ENCODE data around the gene ABCB11. TPM values are rescaled to one million over a fixed set of nuclear protein-coding genes. Genes with fewer than 3 reads are reported as not detected.

ABCB11 gene
- total and polyA plus RNA-seq, 11 donors = 0.05 to 0.10 (median 0.09) TPM; not detected in 6

DNA sequence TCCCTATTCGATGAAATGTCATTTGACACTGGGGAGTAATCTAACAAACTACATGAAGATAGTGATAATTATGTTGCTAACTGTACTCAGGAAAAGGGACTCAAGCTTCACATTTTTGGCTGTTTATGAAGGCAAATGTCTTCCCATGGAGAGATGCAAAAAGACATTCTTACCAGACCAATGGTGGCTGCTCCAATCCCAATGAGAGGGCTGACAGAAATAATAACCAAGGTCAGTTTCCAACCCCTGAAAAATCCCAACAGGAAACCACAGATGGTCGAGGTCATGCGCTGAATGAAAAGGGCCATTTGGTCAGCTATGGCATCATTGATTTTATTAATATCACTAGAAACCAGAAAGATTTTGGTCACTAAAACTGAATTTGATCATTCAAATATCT lies 37.6 kb downstream of the ABCB11 start:
- no peak for DNase-seq
- Histone ChIP-seq H3K9me3 (no peaks in the 10 kb centered on the region), H3K27ac (no peak overlapping the region), H3K4me3 (no peak overlapping the region), H3K4me1 (peaks cover 0 to 25% (median 0%) of the 10 kb centered on the region in 12 donors), H3K36me3 (no peaks in the 10 kb centered on the region), H3K27me3 (no peaks in the 10 kb centered on the region)
- TF ChIP-seq, protein P1, sequence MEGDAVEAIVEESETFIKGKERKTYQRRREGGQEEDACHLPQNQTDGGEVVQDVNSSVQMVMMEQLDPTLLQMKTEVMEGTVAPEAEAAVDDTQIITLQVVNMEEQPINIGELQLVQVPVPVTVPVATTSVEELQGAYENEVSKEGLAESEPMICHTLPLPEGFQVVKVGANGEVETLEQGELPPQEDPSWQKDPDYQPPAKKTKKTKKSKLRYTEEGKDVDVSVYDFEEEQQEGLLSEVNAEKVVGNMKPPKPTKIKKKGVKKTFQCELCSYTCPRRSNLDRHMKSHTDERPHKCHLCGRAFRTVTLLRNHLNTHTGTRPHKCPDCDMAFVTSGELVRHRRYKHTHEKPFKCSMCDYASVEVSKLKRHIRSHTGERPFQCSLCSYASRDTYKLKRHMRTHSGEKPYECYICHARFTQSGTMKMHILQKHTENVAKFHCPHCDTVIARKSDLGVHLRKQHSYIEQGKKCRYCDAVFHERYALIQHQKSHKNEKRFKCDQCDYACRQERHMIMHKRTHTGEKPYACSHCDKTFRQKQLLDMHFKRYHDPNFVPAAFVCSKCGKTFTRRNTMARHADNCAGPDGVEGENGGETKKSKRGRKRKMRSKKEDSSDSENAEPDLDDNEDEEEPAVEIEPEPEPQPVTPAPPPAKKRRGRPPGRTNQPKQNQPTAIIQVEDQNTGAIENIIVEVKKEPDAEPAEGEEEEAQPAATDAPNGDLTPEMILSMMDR (IDR thresholded peaks at IDR 0.05) = no peak
- no peak for TF ChIP-seq POLR2A (IDR thresholded peaks at IDR 0.05)
- 69 to 83% (median 79%) methylated on average over 3 of the region's 3 CpGs for WGBS, 4 donors
- intact Hi-C loops (cut with DNase I) = no loop called here
- no peak for ATAC-seq

DNA sequence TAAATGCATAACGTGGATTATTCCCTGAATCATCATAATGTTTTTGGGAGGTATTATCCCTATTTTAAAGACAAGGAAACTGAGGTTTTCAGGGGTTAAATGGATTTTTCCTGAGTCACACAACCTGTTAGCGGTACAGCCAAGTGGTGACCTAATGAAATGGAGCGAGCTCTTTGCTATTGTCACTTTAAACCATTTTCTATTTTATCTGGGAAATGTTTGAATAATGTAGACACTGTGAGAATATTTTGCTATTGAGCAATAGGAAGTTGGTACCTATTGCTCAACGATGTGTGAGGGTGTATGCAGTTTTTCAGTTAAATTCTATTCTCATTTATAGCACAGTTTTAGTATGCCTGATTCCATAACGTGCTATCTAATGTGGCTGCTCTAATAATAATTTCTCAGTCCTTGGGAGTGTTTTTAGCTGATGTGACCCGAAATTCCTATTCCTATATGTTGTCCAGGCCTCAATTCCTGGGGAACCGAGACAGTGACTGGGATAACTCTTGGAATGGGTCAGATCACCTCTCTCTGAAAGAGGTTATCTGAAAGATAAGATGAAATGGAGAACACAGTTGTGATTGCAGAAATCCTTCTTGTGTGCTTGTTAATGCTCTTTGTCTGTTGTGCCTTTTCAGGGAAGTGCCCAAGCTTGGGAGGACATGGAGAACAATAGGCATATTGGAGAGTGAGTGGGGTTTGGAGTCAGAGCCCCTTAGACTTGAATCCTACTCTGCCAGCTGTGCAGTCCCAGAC lies 38.4 kb downstream of the ABCB11 start:
- Histone ChIP-seq H3K27me3 (no peaks in the 10 kb centered on the region), H3K36me3 (no peaks in the 10 kb centered on the region), H3K27ac (no peak overlapping the region), H3K4me1 (peaks cover 0 to 23% (median 0%) of the 10 kb centered on the region in 12 donors), H3K9me3 (no peaks in the 10 kb centered on the region), H3K4me3 (no peak overlapping the region)
- intact Hi-C loops (cut with DNase I) = no loop called here
- DNase-seq (no peak), ATAC-seq (no peak)
- WGBS, 4 donors = 65 to 76% (median 71%) methylated on average over 7 of the region's 7 CpGs
- no peak for TF ChIP-seq POLR2A (IDR thresholded peaks at IDR 0.05)

DNA sequence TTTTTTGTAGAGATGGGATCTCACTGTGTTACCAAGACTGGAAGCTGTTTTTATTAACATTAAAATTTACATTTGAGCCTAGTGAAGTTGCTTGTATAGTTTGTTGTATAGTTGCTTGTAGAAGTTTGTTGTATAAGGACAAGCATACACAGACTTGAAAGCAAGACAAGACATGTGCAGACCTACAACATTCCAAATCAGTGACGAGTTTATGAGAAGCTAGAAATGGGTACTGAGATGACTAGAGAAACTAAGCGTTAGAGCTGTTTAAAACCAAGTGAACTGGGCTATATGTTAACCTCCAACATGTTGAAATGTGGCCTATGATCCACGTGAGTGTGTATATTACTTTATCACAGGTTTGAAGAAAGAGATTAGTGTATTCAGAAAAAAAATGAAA lies 39.1 kb downstream of the ABCB11 start:
- DNase-seq (no peak), ATAC-seq (no peak)
- 79 to 81% (median 80%) methylated on average over 3 of the region's 3 CpGs for WGBS, 4 donors
- no peaks in the 10 kb centered on the region for H3K9me3 ChIP-seq
- no peak overlapping the region for H3K4me3 ChIP-seq
- peaks cover 0 to 16% (median 0%) of the 10 kb centered on the region in 12 donors for H3K4me1 ChIP-seq
- TF ChIP-seq, protein P1 (IDR thresholded peaks at IDR 0.05) = no peak
- no peak for TF ChIP-seq POLR2A (IDR thresholded peaks at IDR 0.05)
- intact Hi-C loops (cut with DNase I) = no loop called here
- no peaks in the 10 kb centered on the region for H3K27me3 ChIP-seq
- H3K36me3 ChIP-seq = no peaks in the 10 kb centered on the region
- no peak overlapping the region for H3K27ac ChIP-seq

DNA sequence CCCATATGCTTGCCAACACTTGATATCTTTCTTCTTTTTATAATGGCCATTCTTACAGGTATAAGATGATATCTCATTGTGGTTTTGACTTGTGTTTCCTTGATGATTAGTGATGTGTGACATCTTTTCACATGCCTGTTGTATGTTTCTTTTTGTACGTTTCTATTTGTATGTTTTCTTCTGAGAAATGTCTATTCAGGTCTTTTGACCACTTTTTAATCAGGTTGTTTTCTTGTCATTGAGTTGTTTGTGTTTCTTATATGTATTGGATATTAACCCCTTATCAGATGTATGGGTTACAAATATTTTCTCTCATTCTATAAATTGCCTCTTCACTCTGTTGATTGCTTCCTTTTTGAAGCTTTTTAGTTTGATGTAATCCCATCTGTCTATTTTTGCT lies 42.4 kb downstream of the ABCB11 start:
- intact Hi-C loops (cut with DNase I) = no loop called here
- peaks cover 0 to 12% (median 0%) of the 10 kb centered on the region in 12 donors for H3K4me1 ChIP-seq
- no peaks in the 10 kb centered on the region for H3K36me3 ChIP-seq
- H3K27ac ChIP-seq = no peak overlapping the region
- no peaks in the 10 kb centered on the region for H3K27me3 ChIP-seq
- TF ChIP-seq POLR2A (IDR thresholded peaks at IDR 0.05) = no peak
- TF ChIP-seq, protein P1 (IDR thresholded peaks at IDR 0.05) = no peak
- DNase-seq = no peak
- H3K4me3 ChIP-seq = no peak overlapping the region
- WGBS, 4 donors = 78 to 86% (median 83%) methylated on average over 1 of the region's 1 CpG
- no peak for ATAC-seq
- no peaks in the 10 kb centered on the region for H3K9me3 ChIP-seq
